CD14-positive monocyte (primary cell): Measurements from ENCODE around the gene TGM5. TPM values are rescaled to one million over a fixed set of nuclear protein-coding genes. Genes with fewer than 3 reads are reported as not detected.

Source experiments
- DNase-seq, 3 donors: peaks; one replicate each; pipeline ENCODE4 v3.0.0-alpha.2; 2011 to 2022
- H2AFZ ChIP-seq: 2 replicates; pipeline ENCODE4 v1.6.0; 2012; ENCODE audit warnings: mild to moderate bottlenecking, low read depth, low read length, inconsistent platforms; ENCODE audit not compliant: insufficient read depth, poor library complexity, severe bottlenecking
- H3K27ac ChIP-seq, 2 donors: 1 replicate in 1 of 2; 2 replicates in 1 of 2; pipeline ENCODE4 v1.5.1; 2012 to 2013; ENCODE audit warnings: low read length in 2 of 2, control low read depth in 1 of 2, inconsistent platforms in 1 of 2, low read depth in 1 of 2, mild to moderate bottlenecking in 1 of 2
- H3K27me3 ChIP-seq, 2 donors: one replicate each; pipeline versions ENCODE4 v1.6.0 to v1.6.1; 2011 to 2013; ENCODE audit warnings: low read length in 2 of 2; ENCODE audit not compliant: control insufficient read depth in 2 of 2, insufficient read depth in 2 of 2
- H3K36me3 ChIP-seq, 2 donors: replicated peaks in 1 of 2; 1 replicate in 1 of 2; 2 replicates in 1 of 2; pipeline versions ENCODE4 v1.5.1 to v1.6.1; 2012 to 2013; ENCODE audit warnings: low read length in 2 of 2, control low read depth in 1 of 2, inconsistent platforms in 1 of 2, mild to moderate bottlenecking in 1 of 2; ENCODE audit not compliant: insufficient read depth in 2 of 2, control insufficient read depth in 1 of 2
- H3K4me1 ChIP-seq, 2 donors: 1 replicate in 1 of 2; 2 replicates in 1 of 2; pipeline versions ENCODE4 v1.5.1 to v1.6.1; 2012 to 2013; ENCODE audit warnings: low read length in 2 of 2, control low read depth in 1 of 2, inconsistent platforms in 1 of 2, mild to moderate bottlenecking in 1 of 2, moderate library complexity in 1 of 2; ENCODE audit not compliant: insufficient read depth in 2 of 2, control insufficient read depth in 1 of 2
- H3K4me2 ChIP-seq: replicated peaks from 2 replicates; pipeline ENCODE3; 2012; ENCODE audit warnings: low read length, moderate library complexity, mild to moderate bottlenecking; ENCODE audit not compliant: poor library complexity, severe bottlenecking; ENCODE audit errors: extremely low read depth
- H3K4me3 ChIP-seq, 3 experiments: fragments of 200-600 bp in 1 of 3; sonication (generic) in 1 of 3; replicated peaks in 1 of 3; 1 replicate in 2 of 3; 2 replicates in 1 of 3; pipeline ENCODE4 v1.5.1; 2011 to 2013; ENCODE audit warnings: low read length in 3 of 3, mild to moderate bottlenecking in 3 of 3, control low read depth in 2 of 3, low read depth in 2 of 3, inconsistent platforms in 1 of 3, moderate library complexity in 1 of 3
- H3K79me2 ChIP-seq: 2 replicates; pipeline ENCODE4 v1.6.0; 2012; ENCODE audit warnings: mild to moderate bottlenecking, control low read depth, inconsistent platforms, low read length, moderate library complexity; ENCODE audit not compliant: insufficient read depth
- H3K9ac ChIP-seq: 2 replicates; pipeline ENCODE4 v1.6.0; 2017; ENCODE audit warnings: low read length, mild to moderate bottlenecking; ENCODE audit not compliant: insufficient read depth, poor library complexity, severe bottlenecking
- H3K9me3 ChIP-seq, 2 donors: replicated peaks in 1 of 2; 1 replicate in 1 of 2; 2 replicates in 1 of 2; pipeline versions ENCODE4 v1.5.1 to v1.6.1; 2012 to 2013; ENCODE audit warnings: low read length in 2 of 2, control low read depth in 1 of 2; ENCODE audit not compliant: control insufficient read depth in 1 of 2, insufficient read depth in 1 of 2
- H4K20me1 ChIP-seq: 2 replicates; pipeline ENCODE4 v1.6.0; 2012; ENCODE audit warnings: mild to moderate bottlenecking, low read length, control low read depth, moderate library complexity; ENCODE audit not compliant: insufficient read depth
- H3K27ac Mint-ChIP-seq, 7 donors: one replicate each; pipeline ENCODE4 v1.8.0; 2020; ENCODE audit warnings: mild to moderate bottlenecking in 7 of 7, mixed read lengths in 7 of 7, moderate library complexity in 6 of 7, inconsistent platforms in 2 of 7
- H3K27me3 Mint-ChIP-seq, 3 donors: one replicate each; pipeline ENCODE4 v1.8.0; 2021 to 2022; ENCODE audit warnings: low read depth in 3 of 3, mild to moderate bottlenecking in 3 of 3, mixed read lengths in 3 of 3, moderate library complexity in 3 of 3, inconsistent platforms in 1 of 3
- H3K36me3 Mint-ChIP-seq, 2 donors: one replicate each; pipeline ENCODE4 v1.8.0; 2020; ENCODE audit warnings: mixed read lengths in 2 of 2, inconsistent platforms in 1 of 2, mild to moderate bottlenecking in 1 of 2
- H3K4me1 Mint-ChIP-seq: one replicate; pipeline ENCODE4 v1.8.0; 2020; ENCODE audit warnings: mild to moderate bottlenecking, mixed read lengths
- H3K4me3 Mint-ChIP-seq, 2 donors: one replicate each; pipeline ENCODE4 v1.8.0; 2020; ENCODE audit warnings: mild to moderate bottlenecking in 2 of 2, mixed read lengths in 2 of 2, moderate library complexity in 1 of 2
- H3K9me3 Mint-ChIP-seq, 7 donors: one replicate each; pipeline ENCODE4 v1.8.0; 2020 to 2022; ENCODE audit warnings: mixed read lengths in 7 of 7, mild to moderate bottlenecking in 6 of 7, moderate library complexity in 6 of 7, inconsistent platforms in 2 of 7
- whole genome bisulfite sequencing: methylation state at CpG from one replicate; pipeline ENCODE4 v1.1.5; 2013; ENCODE audit warnings: missing lambda C conversion rate; ENCODE audit not compliant: insufficient coverage; 5-methylcytosine and 5-hydroxymethylcytosine counted together
- intact Hi-C, 2 donors: fragments of 100-400 bp; cut with micrococcal nuclease; formaldehyde crosslinking; loops; one replicate each; pipeline versions ENCODE4 v1.15.0 to v1.15.1; 2023
- polyA plus RNA-seq, 3 donors: library from polyadenylated mRNA; depleted of rRNA in 1 of 3; unstranded in 2 of 3; stranded (reverse) in 1 of 3; fragments of 300-500 nt in 2 of 3; fragments of >200 nt in 1 of 3; fragmentation: Illumina TruSeq in 2 of 3; gene quantifications; 1 replicate in 2 of 3; 2 replicates in 1 of 3; pipeline ENCODE4 v1.2.3, GENCODE V29; 2012 to 2021
- TF ChIP-seq, protein P1 (sequence below): fragments of 200-600 bp; IDR thresholded peaks from one replicate; pipeline ENCODE4 v1.8.0; 2022; ENCODE audit warnings: antibody characterized with exemption, mild to moderate bottlenecking

The TGM5 gene
- polyA plus RNA-seq, 3 donors, result not detected

DNA sequence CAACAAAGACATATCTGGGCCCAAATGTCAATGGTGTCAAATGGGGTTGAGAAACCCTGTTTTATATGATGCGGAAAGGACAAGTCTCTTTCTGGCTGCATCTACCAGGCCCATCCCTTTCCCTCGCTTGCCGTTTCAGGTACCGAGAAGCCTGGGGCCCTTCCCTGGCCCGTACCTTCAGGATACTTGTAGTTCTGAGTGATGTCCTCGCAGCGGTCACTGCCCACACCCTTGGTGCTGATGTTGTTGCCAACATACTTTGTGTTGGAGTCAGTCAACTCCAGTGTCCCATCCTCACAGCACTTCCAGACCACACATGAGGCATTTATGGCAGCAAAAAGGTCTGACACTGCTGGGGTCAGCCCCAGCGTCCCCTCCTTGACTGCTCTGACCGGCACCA lies 59.7 kb downstream of the TGM5 start:
- no peaks in the 10 kb centered on the region for H3K36me3 Mint-ChIP-seq
- 97% methylated on average over 6 of the region's 9 CpGs for WGBS
- H3K27me3 ChIP-seq, result no peaks in the 10 kb centered on the region
- intact Hi-C loops, result loop anchor here in 1 of 2 donors (10.0 kb wide), 1 partner anchor 502 kb away; no protein-coding TSS in a partner anchor
- H3K4me2 ChIP-seq, result no peak overlapping the region
- peaks cover 11 to 27% (median 14%) of the 10 kb centered on the region in 3 donors for H3K27me3 Mint-ChIP-seq
- no peaks in the 10 kb centered on the region for H3K79me2 ChIP-seq
- DNase-seq, result no peak
- no peak overlapping the region for H2AFZ ChIP-seq
- H3K27ac ChIP-seq, result no peak overlapping the region
- no peak overlapping the region for H3K27ac Mint-ChIP-seq
- H3K4me1 Mint-ChIP-seq, result peaks cover 9% of the 10 kb centered on the region
- H3K4me3 ChIP-seq, result no peak overlapping the region
- H3K4me1 ChIP-seq, result no peaks in the 10 kb centered on the region
- no peaks in the 10 kb centered on the region for H3K9me3 ChIP-seq
- H3K9me3 Mint-ChIP-seq, result peaks cover 0 to 2% (median 0%) of the 10 kb centered on the region in 7 donors
- TF ChIP-seq, protein P1, sequence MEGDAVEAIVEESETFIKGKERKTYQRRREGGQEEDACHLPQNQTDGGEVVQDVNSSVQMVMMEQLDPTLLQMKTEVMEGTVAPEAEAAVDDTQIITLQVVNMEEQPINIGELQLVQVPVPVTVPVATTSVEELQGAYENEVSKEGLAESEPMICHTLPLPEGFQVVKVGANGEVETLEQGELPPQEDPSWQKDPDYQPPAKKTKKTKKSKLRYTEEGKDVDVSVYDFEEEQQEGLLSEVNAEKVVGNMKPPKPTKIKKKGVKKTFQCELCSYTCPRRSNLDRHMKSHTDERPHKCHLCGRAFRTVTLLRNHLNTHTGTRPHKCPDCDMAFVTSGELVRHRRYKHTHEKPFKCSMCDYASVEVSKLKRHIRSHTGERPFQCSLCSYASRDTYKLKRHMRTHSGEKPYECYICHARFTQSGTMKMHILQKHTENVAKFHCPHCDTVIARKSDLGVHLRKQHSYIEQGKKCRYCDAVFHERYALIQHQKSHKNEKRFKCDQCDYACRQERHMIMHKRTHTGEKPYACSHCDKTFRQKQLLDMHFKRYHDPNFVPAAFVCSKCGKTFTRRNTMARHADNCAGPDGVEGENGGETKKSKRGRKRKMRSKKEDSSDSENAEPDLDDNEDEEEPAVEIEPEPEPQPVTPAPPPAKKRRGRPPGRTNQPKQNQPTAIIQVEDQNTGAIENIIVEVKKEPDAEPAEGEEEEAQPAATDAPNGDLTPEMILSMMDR, result no peak
- H4K20me1 ChIP-seq, result no peaks in the 10 kb centered on the region
- no peak overlapping the region for H3K4me3 Mint-ChIP-seq
- H3K9ac ChIP-seq, result no peak overlapping the region
- H3K36me3 ChIP-seq, result no peaks in the 10 kb centered on the region

DNA sequence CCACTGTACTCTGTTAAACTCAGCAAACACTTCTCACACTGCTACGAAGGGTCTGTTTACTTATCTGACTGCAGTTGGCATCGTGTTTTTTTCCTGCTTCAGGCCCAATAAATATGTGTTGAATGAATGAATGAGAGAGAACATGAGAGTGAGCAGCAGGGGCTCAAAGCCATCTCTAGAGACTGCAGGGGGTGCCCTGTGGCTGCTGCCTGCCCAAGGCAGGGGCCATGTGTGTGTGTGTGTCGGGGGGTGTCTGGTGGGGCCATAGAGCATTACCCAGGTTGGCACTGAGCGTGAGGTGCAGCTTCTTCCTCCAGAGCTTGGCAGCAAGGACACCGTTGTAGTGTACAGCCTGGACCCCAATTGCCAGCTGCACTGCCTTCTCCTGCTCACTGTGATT lies 60.7 kb downstream of the TGM5 start:
- Mint-ChIP-seq H3K27me3 (peaks cover 11 to 27% (median 18%) of the 10 kb centered on the region in 3 donors), H3K4me3 (no peak overlapping the region)
- 84% methylated on average over 4 of the region's 5 CpGs for WGBS

More for the DNA sequence above, 60.7 kb downstream of the TGM5 start:
- TF ChIP-seq, protein P1, result no peak
- no peak for DNase-seq
- intact Hi-C loops, result loop anchor here in 1 of 2 donors (10.0 kb wide), 1 partner anchor 501 kb away; no protein-coding TSS in a partner anchor
- Mint-ChIP-seq H3K36me3 (no peaks in the 10 kb centered on the region), H3K4me1 (peaks cover 9% of the 10 kb centered on the region), H3K27ac (no peak overlapping the region), H3K9me3 (peaks cover 0 to 2% (median 0%) of the 10 kb centered on the region in 7 donors)
- no peaks in the 10 kb centered on the region for H3K79me2 ChIP-seq
- no peak overlapping the region for H2AFZ ChIP-seq
- H3K36me3 ChIP-seq, result no peaks in the 10 kb centered on the region
- no peak overlapping the region for H3K9ac ChIP-seq
- no peak overlapping the region for H3K27ac ChIP-seq
- no peak overlapping the region for H3K4me2 ChIP-seq
- H3K4me1 ChIP-seq, result no peaks in the 10 kb centered on the region
- H3K27me3 ChIP-seq, result no peaks in the 10 kb centered on the region
- H3K9me3 ChIP-seq, result no peaks in the 10 kb centered on the region
- H3K4me3 ChIP-seq, result no peak overlapping the region
- no peaks in the 10 kb centered on the region for H4K20me1 ChIP-seq
